Mesothelial cell of epicardium (in vitro differentiated cells): ENCODE data around the gene LRFN4. TPM values are rescaled to one million over a fixed set of nuclear protein-coding genes. Genes with fewer than 3 reads are reported as not detected.

Experiments
- DNase-seq, 2 experiments: peaks; one replicate each; pipeline ENCODE4 v3.0.0; 2021; ENCODE audit warnings: low spot score in 2 of 2; ENCODE audit not compliant: unreplicated experiment in 2 of 2
- H3K27ac Mint-ChIP-seq: 2 replicates; pipeline ENCODE4 v1.8.0; 2021; ENCODE audit warnings: mixed read lengths
- H3K27me3 Mint-ChIP-seq: 2 replicates; pipeline ENCODE4 v1.8.0; 2021; ENCODE audit warnings: low read depth, mixed read lengths
- H3K36me3 Mint-ChIP-seq: 2 replicates; pipeline ENCODE4 v1.8.0; 2021; ENCODE audit warnings: mixed read lengths
- H3K4me1 Mint-ChIP-seq: 2 replicates; pipeline ENCODE4 v1.8.0; 2021; ENCODE audit warnings: mixed read lengths
- H3K4me3 Mint-ChIP-seq: 2 replicates; pipeline ENCODE4 v1.8.0; 2021; ENCODE audit warnings: mild to moderate bottlenecking, moderate library complexity, mixed read lengths
- H3K9me3 Mint-ChIP-seq: 2 replicates; pipeline ENCODE4 v1.8.0; 2021; ENCODE audit warnings: mixed read lengths
- total RNA-seq: library from RNA; stranded (reverse); gene quantifications from 3 replicates; pipeline ENCODE4 v1.2.1, GENCODE V29; 2021
- TF ChIP-seq, protein P1 (sequence below): fragments of 200-600 bp; sonication (generic); IDR thresholded peaks from one replicate; pipeline ENCODE4 v1.5.0; 2021; ENCODE audit warnings: antibody characterized with exemption; ENCODE audit not compliant: unreplicated experiment

LRFN4 gene
- total RNA-seq, 1 donor from 2014 or later = 26.6 TPM

DNA sequence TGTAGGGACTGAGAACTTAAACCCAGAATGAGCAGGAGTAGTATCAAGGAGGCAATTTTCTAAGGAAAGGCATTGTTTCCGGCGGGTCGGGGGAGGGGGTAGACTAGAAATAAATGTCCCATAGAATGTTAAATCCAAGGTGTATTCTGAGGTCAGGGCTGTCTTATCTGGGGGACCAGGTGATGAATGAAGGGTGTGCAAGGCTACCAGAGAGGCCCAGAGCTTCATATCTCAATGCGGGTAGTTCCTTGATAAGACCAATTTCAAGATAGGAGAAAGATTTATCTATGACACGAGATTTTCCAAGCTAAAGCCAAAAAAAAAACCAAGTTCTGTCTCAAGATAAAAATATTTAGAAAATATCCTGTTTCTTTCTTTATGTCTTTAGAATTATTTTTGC is 21.9 kb upstream of the LRFN4 start:
- H3K4me1 Mint-ChIP-seq = peaks cover 2% of the 10 kb centered on the region
- H3K9me3 Mint-ChIP-seq = no peaks in the 10 kb centered on the region
- H3K4me3 Mint-ChIP-seq = no peak overlapping the region
- no peak for DNase-seq
- H3K36me3 Mint-ChIP-seq = no peaks in the 10 kb centered on the region
- TF ChIP-seq, protein P1, sequence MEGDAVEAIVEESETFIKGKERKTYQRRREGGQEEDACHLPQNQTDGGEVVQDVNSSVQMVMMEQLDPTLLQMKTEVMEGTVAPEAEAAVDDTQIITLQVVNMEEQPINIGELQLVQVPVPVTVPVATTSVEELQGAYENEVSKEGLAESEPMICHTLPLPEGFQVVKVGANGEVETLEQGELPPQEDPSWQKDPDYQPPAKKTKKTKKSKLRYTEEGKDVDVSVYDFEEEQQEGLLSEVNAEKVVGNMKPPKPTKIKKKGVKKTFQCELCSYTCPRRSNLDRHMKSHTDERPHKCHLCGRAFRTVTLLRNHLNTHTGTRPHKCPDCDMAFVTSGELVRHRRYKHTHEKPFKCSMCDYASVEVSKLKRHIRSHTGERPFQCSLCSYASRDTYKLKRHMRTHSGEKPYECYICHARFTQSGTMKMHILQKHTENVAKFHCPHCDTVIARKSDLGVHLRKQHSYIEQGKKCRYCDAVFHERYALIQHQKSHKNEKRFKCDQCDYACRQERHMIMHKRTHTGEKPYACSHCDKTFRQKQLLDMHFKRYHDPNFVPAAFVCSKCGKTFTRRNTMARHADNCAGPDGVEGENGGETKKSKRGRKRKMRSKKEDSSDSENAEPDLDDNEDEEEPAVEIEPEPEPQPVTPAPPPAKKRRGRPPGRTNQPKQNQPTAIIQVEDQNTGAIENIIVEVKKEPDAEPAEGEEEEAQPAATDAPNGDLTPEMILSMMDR = no peak
- peak overlapping the region; percentile 40 for H3K27ac Mint-ChIP-seq
- no peaks in the 10 kb centered on the region for H3K27me3 Mint-ChIP-seq

- no peak for DNase-seq
Measured at GRCh38 chr11:66835768-66836405, 21.0 kb upstream of the LRFN4 start.

DNA sequence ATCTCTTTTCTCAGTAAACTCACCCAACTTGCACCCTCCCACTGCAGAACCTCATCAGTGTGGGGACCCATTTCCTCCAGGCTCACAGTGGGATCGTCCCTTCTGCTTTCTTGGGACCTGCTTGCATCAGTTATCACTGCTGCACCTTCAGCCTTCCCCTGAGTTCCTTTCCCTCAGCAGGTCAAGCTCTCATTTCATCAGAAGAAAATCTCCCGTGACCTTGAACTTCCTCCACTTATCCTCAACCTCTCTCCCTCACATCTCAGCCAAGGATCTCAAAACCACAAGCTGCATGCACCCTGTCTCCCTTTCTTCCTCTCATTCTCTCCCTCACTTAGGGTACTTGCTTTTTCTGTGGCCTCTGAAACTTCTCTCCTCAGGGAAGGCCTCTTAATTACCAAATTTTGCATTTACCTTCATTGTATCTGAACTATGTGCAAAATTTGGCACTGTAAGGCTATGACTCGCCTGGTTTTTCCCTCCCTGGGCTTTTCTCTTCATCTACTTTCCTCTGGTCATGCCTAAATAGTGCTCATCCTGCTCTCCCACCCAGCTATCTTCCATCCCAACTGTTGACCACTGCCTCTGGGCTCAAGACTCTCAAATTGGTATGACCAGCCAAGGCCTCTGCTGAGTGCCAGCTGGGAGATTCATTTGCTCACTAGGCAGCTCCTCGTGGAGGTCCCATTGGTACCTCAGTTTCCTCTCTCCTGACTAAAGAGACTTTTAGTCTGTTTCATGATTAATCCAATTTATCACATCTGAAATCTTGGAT is 16.4 kb upstream of the LRFN4 start:
- H3K27ac Mint-ChIP-seq = no peak overlapping the region
- H3K4me3 Mint-ChIP-seq = no peak overlapping the region
- H3K27me3 Mint-ChIP-seq = no peaks in the 10 kb centered on the region
- DNase-seq = no peak
- TF ChIP-seq, protein P1 = no peak
- peaks cover 23% of the 10 kb centered on the region for H3K4me1 Mint-ChIP-seq
- peaks cover 3% of the 10 kb centered on the region for H3K36me3 Mint-ChIP-seq
- no peaks in the 10 kb centered on the region for H3K9me3 Mint-ChIP-seq

More at GRCh38 chr11:66835768-66836405, 21.0 kb upstream of the LRFN4 start:
- Mint-ChIP-seq H3K4me1 (peaks cover 2% of the 10 kb centered on the region), H3K4me3 (no peak overlapping the region), H3K27me3 (no peaks in the 10 kb centered on the region), H3K27ac (no peak overlapping the region), H3K36me3 (no peaks in the 10 kb centered on the region), H3K9me3 (no peaks in the 10 kb centered on the region)
- TF ChIP-seq, protein P1 = no peak

DNA sequence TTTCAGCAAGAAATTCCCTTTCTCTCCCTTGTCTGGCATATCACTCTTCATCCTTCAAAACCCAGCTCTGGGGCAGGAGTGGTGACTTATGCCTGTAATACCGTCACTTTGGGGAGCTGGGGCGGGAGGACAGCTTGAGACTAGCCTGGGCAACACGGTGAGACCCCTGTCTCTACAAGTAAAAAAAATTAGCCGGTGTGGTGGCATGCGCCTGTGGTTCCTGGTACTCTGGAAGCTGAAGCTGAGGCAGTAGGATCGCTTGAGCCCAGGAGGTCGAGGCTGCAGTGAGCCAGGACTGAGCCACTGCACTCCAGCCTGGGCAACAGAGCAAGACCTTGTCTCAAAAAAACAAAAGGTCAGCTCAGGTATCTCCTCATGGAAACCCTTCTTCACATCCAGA is 15.0 kb upstream of the LRFN4 start:
- H3K4me1 Mint-ChIP-seq = peaks cover 23% of the 10 kb centered on the region
- H3K27ac Mint-ChIP-seq = peak overlapping the region; percentile 93
- DNase-seq = no peak
- TF ChIP-seq, protein P1 = no peak
- peak overlapping the region; percentile 93 for H3K4me3 Mint-ChIP-seq
- H3K9me3 Mint-ChIP-seq = no peaks in the 10 kb centered on the region
- peaks cover 3% of the 10 kb centered on the region for H3K36me3 Mint-ChIP-seq
- no peaks in the 10 kb centered on the region for H3K27me3 Mint-ChIP-seq

DNA sequence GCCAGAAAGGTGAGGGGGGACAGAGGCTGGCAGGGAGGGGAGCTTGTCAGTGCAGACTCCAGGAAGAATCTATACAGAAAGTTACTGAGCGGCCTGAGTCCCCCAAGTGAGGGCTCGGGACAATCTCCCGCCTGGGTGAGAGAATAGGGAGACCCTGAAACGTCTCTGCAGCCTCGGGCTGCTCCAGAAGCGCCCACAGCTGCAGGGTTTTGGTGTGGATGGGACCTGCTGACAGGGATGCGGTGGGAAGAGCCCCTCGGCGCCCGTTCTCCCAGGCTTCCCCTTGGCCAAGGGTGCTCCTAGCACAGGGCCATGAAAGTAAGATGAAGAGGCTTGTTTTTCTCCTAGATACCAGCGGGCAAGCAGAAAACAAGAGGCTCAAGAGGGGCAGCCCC is 14.4 kb upstream of the LRFN4 start:
- H3K36me3 Mint-ChIP-seq = peaks cover 3% of the 10 kb centered on the region

More for the DNA sequence above, 14.4 kb upstream of the LRFN4 start:
- TF ChIP-seq, protein P1 = no peak
- no peak for DNase-seq
- no peaks in the 10 kb centered on the region for H3K27me3 Mint-ChIP-seq
- H3K27ac Mint-ChIP-seq = peak overlapping the region; percentile 93
- peaks cover 23% of the 10 kb centered on the region for H3K4me1 Mint-ChIP-seq
- no peaks in the 10 kb centered on the region for H3K9me3 Mint-ChIP-seq
- peak overlapping the region; percentile 93 for H3K4me3 Mint-ChIP-seq
